ENCODE data around the gene RPS14.
"Not testable (repeated sequence)": the region's sequence is repeated elsewhere in the genome, so short reads cannot be mapped to it uniquely, and the experiment has no call there.

RPS14 gene

DNA sequence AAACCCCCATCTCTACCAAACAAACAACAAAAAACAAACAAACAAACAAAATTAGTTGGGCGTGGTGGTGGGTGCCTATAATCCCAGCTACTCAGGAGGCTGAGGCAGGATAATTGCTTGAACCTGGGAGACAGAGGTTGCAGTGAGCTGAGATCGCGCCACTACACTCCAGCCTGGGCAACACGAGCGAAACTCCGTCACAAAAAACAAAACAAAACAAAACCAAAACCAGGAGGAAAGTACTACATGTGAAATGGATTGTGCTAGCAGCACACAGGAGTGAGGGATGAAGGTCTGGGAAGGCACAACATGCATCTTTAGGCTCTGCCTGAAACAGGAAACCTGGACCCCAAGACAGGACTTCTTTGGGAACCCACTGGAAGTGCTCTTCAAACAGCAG is 27.0 kb upstream of the RPS14 start:
- DNase-seq: not testable (repeated sequence)

DNA sequence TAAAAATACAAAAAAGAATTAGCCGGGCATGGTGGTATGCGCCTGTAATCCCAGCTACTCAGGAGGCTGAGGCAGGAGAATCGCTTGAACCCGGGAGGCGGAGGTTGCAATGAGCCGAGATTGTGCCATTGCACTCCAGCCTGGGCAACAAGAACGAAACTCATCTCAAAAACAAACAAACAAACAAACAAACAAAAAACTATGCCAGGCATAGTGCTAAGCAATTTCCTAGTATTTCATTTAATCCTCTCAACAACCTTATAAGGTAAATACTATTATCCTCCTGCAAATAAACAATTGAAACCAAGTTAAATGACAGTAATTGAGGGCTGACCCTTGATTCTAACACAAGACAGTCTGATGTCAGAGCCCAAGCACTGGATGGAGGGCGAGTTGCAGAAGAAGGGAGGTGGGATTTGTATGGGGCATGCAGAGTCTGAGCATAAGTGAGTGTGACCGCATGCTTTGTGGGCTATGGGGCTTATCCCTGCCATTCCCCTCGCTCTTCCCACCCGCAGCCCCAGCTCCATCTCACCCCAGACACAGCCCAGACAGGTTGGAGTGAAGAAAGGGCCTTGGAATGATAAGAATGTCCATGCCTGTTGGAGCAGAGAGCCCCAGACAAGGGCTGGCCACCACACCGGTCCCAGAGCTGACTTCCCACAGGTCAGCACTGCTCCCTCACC is 24.3 kb upstream of the RPS14 start:
- DNase-seq: no peak

DNA sequence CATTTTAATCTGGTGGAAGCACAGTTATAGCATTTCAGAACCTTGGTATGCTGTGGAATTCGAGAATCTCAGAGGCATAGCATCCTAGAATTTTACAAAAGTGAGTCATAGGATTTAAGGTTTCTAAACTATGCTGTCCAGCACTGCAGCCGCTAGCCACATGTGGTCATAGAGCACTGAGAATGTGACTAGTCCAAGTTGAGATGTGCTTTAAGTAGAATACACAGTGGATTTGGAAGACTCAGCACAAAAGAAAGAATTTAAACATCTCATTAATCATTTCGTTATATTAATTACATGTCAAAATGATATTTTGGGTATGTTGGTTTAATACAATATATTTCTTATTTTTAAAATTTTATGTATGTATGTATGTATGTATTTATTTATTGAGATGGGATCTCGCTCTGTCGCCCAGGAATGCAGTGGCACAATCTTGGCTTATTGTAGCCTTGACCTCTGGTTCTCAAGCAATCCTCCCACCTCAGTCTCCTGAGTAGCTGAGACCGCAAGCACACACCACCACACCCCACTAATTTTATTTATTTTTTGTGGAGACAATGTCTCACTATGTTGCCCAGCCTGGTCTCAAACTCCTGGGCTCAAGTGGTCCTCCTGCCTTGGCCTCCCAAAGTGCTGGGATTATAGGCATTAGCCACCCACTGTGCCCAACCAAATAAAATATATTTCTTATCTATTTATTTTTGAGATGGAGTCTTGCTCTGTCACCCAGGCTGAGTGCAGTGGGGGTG is 20.4 kb upstream of the RPS14 start:
- DNase-seq: no peak

DNA sequence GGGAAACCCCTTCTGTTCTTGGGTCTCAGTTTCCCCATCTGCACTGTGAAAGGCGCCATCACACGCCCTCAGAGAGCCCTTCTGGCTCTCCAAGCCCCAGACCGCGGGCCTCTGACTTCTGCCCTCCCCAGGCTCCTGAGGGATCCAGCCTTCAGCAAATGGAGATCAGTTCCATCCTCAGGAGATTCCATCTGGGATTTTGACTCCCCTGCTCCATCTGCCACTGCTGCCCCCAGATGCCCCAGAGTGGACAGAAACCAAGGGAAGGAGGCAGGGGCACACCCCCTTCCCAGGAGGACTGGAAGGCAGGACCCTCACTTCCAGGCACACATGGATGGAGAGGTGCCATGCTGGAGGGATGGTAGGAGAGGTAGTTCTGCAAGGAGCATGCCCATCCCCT is 18.7 kb upstream of the RPS14 start:
- DNase-seq: no peak

DNA sequence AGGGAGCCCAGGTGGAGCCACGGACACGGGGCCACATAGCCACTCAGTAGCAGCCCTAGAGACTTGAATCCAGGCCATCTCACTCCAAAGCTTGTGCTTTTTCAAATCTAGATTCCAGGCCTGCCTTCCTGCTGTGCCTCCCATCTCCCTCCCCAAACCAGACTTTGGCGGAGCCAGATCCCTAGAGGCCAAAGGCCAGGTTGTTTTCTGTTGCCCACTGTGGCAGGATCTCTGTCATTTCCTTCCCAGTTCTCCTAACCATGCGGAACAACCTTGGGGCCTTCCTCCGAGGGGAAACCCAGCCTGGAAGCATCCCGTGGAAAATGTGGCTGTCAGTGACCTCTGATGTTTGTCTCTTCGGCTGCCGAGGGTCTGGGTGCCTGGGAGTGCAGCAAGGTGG is 16.4 kb upstream of the RPS14 start:
- DNase-seq: no peak

DNA sequence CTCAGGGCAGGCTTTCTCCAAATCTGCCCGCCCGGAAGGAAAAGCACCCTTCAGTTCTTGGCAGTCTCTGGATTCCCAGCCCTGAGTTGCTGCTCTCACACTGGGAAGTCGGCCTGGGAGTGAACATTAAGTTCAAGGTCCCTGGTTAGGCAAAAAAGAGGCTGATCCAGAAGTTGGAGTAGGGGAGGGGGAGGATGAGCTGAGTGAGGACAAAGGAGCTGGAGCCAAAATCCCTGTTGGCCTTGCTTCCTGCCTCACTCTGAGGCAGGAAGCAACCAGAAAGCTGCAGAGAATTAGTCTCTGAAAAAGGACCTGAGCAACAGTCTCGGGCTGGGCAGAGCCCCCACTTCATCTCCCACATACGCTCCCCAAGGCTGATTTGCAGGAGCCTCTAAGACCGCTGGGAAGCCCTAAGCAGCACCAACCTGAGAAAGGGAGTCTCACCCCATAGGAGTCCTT is 15.0 kb upstream of the RPS14 start:
- no peak for DNase-seq

DNA sequence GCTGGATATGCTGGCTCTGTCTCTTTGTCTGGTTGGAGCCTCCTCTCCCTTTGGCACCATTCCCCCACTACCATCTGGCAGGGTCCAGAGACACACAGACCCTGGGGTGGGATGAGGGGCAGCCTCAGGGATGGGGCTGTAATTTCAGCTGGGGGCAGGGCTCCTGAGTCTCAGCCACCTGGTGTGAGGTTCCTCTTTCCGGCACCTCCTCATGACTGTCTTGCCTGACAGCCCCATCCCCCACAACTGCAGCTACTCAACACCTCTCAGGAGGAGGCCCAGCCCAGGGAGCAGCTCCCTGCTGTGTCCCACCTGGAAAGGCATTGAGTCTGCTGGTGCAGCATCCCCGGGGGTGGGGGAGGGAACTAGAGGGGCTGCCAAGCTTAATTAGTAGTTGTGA is 11.7 kb upstream of the RPS14 start:
- DNase-seq: no peak

DNA sequence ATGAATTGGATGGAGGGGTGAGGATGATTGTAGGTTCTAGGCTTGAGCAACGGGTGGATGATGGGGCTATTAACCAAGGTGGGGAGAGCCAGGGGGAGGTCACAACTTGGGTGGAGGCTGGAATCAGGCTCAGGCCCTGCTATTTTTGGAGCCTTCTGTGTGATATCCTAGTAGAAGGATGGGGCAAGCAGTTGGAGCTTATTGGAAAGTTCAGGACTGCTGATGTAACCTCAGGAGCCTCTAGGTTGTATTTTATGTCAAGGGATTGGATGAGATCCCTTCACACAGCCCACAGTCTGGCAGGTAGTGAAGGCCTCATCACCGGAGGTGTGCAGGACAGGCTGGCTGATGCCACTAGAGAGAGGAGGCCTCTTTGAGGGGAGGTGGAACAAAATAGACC is 11.2 kb upstream of the RPS14 start:
- DNase-seq: no peak

DNA sequence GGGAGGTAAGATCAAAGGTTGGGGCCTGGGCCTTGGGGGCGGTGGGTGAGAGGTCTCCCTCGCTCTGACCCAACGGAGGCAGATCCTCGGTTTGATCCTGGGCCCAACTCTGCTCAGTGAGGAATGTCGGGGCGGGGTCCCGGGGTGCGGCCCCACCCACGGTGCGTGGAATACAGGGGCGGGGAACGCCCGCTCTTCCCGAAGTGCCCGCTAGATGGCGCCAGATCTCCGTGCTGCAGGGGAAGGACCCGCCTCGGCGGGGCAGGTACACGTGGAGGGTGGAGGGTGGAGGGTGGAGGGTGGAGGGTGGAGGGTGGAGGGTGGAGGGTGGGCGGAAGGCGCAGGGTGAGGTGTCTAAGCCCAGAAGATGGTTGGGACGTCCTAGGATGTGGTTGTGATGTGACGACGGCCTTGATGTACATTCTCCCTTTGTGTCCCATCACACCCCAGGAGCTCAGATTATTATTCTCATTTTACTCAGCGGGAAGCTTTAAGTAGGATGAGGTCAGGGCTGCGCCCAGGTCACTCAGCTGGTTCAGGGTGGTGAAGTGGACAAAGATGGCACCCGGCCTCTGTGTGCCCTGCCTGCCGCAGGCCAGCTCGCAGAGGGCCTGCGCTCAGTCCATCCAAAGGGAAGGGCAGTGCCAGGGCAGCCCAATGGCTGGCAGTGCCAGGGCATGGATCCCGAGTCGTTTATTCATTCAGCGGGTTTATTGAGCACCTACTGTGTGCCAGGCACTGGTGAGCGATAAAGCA is 9.4 kb upstream of the RPS14 start:
- peak; percentile 87 for DNase-seq

DNA sequence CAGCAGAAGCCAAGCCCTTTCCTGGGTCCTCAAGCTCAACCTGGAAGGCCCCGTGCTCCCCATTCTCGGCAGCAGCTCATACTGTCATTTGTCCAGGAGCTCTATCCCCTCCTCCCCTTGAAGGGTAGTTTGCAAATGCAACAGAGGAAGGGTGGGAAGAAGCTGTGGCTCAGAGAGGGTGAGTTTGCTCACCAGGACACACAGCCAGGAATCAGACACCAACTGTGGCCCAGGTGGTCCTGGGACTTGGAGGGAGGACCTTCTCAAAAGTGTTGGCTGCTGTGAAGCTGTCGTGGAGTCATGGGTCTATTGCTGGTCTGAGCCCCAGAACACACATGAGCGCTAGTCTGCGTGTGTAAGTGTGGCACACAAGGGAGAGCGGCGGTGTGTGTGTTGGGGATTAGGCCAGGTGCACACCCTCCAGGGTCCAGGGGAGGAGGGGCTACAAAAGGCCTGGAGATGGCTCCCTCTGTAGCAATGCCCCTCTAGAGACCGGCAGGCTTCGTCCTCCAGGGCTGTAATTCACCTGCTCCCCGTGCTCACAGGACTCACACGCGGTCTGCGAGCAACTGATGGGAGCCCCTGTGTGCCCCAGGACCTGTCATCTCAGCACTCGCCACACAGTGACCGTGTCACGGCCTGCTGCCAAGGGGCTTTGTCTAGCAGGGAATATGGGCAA is 8.2 kb upstream of the RPS14 start:
- no peak for DNase-seq

DNA sequence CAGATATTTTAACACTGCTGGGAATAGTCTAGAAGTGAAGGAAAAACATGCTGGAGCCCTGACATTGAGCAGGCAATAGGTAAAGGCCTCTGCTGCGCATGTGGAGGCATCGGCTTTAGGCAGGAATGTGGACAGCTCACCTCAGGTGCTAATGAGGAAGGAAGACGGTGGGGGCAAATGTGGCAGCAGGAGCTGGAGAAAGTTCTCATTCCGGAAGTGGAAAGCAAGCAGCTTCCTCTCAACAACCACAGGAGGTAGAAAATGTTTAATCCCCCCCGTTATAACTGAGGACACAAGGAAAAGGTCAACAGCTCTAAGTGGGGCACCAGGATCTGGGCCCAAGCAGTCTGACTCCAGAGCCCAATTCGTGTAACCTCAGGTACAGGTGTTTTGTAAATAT is 7.6 kb upstream of the RPS14 start:
- DNase-seq: no peak

DNA sequence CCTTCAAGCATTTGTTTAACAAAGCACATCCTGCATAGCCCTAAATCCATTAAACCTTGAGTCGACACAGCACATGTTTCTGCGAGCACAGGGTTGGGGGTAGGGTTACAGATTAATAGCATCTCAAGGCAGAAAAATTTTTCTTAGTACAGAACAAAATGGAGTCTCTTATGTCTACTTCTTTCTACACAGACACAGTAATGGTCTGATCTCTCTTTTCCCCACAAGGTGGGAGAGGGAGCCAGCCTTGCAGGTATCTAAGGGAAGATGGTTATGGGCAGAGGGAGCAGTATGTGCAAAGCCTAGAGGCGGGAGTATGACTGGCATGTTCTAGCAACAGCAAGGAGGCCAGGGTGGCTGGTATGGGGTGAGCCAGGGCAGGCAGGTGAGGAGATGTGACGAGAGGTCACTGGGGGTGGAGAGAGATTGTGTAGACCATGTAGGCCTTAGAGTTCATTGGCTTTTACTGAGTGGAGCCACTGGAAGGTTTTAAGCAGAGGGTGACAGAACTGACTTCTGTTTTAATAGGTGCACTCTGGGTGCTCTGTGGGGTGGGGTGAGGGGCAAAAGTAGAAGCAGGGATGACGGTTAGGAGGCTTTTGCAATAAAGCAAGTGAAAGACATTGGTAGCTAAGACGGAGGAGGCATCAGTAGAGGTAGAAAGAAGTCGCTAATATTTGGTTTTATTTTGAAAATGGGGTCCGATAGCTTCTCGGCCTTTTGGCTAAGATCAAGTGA is 5.1 kb upstream of the RPS14 start:
- DNase-seq: no peak

DNA sequence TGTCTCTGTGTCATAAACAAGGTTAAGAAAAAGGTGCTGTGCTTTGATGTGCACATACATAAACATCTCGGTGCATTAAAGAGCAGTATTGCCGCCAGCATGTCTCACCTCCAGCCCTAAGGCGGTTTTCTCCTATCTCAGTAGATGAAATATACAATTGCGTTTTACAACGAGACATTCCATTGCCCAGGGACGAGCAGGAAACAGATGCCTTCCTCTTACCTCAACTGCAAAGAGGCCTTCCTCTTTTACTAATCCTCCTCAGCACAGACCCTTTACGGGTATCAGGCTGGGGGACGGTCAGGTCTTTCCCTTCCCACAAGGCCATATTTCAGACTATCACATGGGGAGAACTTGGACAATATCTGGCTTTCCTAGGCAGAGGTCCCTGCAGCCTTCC is 4.5 kb upstream of the RPS14 start:
- not testable (repeated sequence) for DNase-seq

DNA sequence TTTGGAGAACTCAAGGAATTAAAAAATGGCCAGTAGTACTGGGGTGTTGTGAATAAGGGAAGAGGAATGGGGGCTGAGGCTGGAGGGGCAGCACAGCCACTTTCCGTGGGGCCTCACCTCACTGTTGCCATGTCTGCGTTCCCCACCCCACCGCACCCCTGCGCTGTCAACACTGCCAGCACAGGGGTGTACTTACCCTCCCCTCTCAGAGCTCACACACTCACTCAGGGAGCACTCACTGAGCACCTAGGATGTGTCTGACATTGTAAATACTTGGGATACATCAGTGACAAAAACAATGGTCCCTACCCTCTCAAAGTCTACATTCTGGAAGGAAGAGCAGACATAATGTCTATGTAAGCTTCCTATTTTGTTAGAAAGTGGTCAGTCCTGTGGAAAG is 3.4 kb upstream of the RPS14 start:
- no peak for DNase-seq

DNA sequence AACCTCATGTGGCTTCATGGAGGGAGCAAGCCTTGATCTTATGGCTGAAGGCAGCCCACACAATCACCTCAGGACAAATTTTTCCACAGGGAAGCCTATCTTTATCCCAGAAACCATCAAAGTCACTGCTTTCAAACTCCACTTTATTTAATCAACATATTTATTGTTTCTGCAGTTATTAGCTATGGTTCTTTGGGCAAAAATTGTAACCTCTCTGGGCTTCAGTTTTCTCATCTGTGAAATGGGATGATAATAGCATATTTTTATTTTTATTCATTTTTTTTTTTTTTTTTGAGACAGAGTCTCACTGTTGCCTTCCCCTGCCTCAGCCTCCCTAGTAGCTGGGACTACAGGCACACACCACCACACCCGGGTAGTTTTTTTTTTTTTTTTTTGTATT is 2.1 kb upstream of the RPS14 start:
- no peak for DNase-seq

DNA sequence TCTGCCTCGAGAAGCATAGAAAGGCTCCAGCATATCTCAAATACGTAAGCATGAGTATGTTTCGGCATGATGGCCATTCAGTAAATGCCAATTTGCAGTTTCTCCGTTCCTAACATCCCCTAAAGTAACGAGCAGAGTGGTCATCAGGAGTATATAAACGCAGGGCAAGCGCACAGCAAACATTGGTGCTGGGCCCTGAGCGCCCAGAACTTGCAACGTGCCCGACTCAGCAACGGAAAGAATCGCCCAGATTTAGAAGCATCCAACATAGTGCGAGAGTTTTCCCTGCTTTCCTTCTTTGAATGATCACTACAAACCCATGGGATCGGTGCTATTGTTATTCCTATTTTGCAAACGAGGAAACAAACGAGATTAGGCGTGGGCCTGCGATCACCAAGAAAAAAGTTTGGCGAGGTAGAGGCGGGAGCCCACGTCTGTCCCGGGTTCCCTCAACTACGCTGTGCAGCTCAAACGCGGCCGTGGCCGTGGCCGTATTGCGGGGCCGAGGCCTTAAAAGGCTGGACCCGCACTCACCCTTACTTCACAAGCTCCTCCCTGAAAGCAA is 505 bp downstream of the RPS14 start:
- DNase-seq: no peak

DNA sequence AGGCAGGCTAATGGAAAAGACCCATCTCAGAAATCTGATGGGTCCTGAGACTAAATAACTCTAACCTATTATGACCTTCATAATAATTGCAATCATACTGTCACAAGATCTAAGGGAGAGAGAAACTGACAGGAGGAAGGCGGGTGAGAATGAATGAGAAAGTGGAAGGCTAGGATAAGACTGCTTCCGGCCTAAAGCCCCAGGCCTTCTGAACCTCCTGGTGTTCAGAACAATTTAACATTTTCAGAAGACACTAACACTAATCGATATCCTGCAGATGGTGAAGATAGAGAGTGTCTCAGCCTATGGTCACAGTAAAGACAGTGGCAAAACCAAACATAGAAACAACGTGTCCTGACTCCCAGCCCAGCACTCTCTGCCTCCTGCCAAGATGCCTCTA is 1.2 kb downstream of the RPS14 start:
- DNase-seq: peak; percentile 21

DNA sequence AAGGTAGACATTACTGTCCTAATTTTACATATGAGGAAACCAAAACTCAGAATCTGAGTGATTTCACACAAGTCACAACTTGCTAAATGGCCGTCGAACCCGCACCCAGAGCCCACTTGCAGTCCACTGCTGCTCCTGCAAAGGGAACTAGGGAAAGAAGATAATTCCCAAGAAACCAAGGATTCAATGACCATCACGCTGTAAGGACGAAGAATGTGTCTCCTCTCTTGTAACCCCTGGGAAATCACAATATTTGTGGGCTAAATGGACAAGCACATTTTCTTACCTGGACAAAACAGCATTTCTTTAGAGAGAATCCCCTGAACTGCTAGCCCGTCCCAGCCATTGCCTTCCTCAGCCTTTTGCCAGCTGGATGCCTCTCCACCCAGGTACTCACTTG is 2.4 kb downstream of the RPS14 start:
- DNase-seq: no peak

DNA sequence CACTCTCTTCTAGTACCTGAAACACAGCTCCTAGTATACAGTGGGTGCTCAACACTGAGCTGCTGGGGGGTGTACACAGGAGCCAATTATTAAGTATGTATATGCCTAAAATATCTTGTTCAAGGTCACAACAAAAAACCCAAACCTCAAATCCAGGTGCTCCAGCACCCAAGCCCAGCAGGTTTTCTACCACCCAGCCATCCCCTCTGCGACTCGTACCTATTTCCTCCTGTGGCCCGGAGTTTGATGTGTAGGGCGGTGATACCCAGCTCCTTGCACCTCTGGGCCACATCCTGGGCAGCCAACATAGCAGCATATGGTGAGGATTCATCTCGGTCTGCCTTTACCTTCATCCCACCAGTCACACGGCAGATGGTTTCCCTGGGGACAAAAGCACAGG is 3.0 kb downstream of the RPS14 start:
- DNase-seq: no peak

DNA sequence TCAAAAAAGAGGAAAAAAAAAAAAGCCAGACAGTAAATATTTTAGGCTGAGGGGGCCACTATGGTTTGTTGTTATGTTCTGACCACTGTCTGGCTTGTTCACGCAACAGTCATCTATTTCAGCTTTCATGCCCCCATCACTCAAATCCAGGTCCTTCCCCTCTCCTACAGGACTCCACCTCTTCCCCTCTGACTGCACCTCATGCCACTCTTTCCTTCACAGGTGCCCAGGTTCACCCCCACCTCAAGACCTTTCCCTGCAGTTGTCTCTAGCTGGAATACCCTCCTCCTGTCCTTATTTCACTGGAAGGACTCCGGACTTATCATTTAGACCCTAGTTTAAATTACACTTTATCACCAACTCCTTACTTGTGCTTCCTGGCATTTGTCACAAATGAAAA is 3.5 kb downstream of the RPS14 start:
- DNase-seq: no peak

DNA sequence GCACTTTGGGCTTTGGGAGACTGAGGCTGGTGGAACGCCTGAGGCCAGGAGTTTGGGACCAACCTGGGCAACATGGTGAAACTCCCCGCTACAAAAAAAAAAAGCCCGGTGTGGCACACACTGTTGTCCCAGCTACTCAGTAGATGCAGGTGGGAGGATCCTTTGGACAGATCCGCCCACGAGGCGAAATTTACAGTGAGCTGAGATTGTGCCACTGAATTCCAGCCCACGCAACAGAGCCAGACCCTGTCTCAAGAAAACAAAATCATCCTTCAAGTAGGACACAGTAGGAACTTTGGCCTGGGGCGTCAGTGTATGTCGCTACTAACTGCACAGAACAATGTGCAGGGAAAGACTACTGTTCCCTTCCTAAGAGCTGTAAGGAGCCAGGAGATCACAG is 4.8 kb downstream of the RPS14 start:
- no peak for DNase-seq

All from activated CD4-positive, alpha-beta T cell treated with anti-CD3 and anti-CD28 coated beads, Interleukin-2, amount 50 U/mL, for 16 hours (primary cell).